Measurements from ENCODE around the gene CYB5A. TPM values are rescaled to one million over a fixed set of nuclear protein-coding genes. Genes with fewer than 3 reads are reported as not detected.

The CYB5A gene
- total and polyA plus RNA-seq, 2 of the 8 experiments (the other 6 are each of a cell fraction or from before 2014, with no cell fraction given) = 154 to 195 TPM

DNA sequence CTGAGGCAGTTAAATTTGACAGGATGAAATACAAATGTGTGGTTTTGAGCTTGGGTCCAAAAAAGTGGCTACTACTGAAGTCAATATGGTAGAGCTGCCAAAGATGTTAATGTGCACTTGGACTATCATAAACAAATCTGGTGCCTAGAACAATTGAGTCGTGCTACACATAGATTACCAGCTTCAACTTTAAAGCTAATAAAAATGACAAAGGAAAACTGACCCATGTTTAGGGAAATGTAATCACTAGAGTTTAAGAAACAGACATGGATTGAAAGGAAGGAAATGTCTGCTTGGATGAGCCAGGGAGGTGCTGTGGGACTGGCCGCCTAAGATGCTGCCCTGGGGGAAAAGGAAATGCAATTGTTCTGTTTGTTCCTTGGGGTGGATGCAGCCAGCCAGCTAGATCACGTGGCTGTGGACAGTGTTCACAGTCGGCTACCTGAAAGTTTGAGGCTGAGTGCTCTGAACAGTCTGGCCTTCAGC lies 36.6 kb downstream of the CYB5A start (continued):
- no peak for TF ChIP-seq CBX8 (IDR thresholded peaks at IDR 0.05; ENCODE audit: borderline replicate concordance, low read depth, low read length)
- TF ChIP-seq GTF2F1 (IDR thresholded peaks at IDR 0.05; ENCODE audit: borderline replicate concordance, low read depth, low read length) = no peak
- no peak for TF ChIP-seq GABPA (IDR thresholded peaks at IDR 0.05; ENCODE audit: borderline replicate concordance, insufficient read depth, low read length)
- no peak for TF ChIP-seq CTBP2 (IDR thresholded peaks at IDR 0.05; ENCODE audit: borderline replicate concordance, insufficient read depth, insufficient read length, low read length)
- TF ChIP-seq JUN (IDR thresholded peaks at IDR 0.05; ENCODE audit: low read depth, low read length) = no peak

All from H1 (cell line).